ENCODE measurements around the gene PIM1. TPM values are rescaled to one million over a fixed set of nuclear protein-coding genes. Genes with fewer than 3 reads are reported as not detected.
"Not testable (repeated sequence)": the region's sequence is repeated elsewhere in the genome, so short reads cannot be mapped to it uniquely, and the experiment has no call there.

PIM1 gene
- 9.2 and 12.3 TPM in 2 replicates for total RNA-seq (2014; rRNA removed; shearing (Covaris generic))

DNA sequence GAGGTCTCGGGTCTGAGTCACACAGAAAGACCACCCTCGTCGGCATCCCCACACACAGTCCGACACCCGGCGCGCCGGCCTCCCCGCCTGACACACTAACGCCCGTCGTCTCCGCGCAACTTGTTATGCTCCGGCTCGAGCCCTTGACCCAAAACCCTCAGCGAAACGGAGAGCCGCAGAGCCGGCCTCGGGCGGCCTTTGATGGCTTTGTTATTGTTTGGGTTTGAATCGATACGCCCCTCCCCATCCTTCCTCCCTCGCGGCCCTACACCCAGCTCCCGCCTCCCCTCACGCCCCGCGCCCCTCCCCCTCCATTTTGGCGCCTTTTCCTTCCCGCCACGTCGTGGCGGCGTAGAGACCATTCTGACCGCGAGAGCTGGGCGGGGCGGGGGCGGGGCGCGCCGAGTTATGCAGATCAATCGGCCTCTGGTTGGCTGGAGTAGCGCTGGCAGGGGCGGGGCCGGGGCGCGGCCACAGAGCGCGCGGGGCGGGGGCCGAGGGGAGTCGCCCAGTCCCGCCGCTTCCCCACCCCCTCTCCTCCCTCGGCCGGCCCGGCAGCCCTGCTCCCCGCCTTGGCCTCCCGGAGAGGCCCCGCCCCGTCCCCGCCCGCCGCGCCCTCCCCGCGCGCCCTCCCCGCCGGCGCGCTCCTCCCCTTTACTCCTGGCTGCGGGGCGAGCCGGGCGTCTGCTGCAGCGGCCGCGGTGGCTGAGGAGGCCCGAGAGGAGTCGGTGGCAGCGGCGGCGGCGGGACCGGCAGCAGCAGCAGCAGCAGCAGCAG lies at the start of gene PIM1:
Gene PIM1 (plus strand): TSS at position 657 of the 777 bp plus-strand sequence. CDS start 424 bp downstream, outside the sequence.
- DNase-seq (ENCODE audit: low spot score): peak; percentile 88

GRCh38 chr6:37121556-37121955 lies 48.4 kb upstream of the PIM1 start:
- no peak for DNase-seq (ENCODE audit: low spot score)

DNA sequence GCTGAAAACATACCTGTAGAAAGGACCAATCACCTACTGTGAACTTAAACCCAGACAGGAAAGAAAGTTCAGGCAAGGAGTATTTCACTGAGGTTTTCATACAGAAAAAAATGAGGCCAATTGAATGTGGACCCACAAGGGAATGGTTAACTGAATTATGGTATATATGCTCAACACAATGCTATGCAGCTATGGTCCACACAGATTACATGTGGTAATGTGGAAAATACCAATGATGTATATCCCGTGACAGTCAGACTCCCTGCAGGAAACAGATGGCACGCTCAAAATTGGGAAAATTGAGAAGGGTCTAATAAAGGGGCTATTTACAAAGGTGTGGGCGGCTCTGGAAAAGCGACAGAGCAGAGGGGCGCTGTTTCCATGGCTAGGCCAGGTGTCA lies 47.1 kb upstream of the PIM1 start:
- no peak for DNase-seq (ENCODE audit: low spot score)

GRCh38 chr6:37123957-37124729 lies 45.8 kb upstream of the PIM1 start:
- no peak for DNase-seq (ENCODE audit: low spot score)

DNA sequence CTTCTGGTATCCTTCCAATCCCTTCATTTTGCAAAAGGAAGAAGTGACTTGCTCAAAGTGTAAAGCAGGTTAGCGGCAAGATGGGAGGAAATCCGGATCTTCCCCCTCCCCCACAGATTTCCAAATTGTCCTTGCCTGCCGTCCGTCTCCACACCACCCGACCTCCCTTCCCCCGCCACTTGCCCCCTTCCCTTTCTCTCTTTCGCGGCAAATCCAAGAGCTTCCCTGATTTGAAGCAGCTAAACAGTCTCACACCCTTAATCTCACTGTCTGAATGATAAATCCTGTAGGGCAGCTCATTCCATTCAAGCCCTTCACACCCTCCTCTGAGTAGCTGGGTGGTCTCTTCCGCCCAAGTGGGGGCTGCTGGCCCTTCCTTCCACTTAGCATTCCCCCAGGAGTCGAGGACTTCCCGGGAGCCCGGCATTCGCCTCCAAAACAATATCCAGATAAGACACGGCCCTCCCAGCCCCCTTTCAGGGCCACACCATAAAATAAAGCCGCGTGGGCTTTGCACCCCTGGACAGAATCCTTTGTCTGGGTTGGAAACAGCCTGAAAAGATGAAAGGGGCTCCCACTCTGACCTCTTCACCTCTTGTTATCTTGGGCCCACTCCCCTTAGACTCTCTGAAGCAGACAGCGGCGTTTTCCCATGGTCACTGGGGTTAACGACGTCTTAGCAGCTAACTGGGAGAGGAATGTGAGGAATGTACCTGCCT lies 44.0 kb upstream of the PIM1 start:
- no peak for DNase-seq (ENCODE audit: low spot score)

- DNase-seq (ENCODE audit: low spot score): no peak
These were observed 43.4 kb upstream of the PIM1 start for GRCh38 chr6:37126493-37126958.

DNA sequence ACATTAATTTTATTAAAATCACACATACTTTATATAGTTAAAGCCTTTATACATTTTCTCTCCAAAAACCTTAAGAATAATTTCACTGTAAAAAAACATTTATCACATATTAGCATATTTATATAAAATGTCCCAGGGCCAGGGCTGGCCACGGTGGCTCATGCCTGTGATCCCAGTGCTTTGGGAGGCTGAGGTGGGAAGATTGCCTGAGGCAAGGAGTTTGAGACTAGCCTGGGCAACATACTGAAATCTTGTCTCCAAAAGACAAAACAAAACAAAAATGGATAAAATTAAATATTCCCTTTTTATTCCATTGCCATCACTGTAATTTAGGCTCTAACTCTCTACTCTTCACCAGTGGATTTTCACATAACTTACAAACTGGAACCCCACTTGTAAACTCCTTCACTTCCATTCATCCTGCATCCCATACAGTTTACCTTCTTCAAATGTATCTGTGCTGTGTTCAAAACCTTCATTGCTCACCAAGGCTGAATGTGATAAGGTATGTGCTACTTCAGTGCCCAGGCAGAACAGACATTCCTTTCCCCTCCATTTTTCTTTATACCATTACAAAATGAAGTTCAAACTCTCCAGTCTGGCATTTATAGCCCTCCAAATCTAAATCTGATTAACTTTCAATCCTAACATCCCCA lies 42.9 kb upstream of the PIM1 start:
- no peak for DNase-seq (ENCODE audit: low spot score)

GRCh38 chr6:37127961-37128862 lies 41.7 kb upstream of the PIM1 start:
- DNase-seq (ENCODE audit: low spot score): peak; percentile 31

GRCh38 chr6:37128863-37129443 lies 41.0 kb upstream of the PIM1 start:
- not testable (repeated sequence) for DNase-seq (ENCODE audit: low spot score)

GRCh38 chr6:37129566-37129965 lies 40.4 kb upstream of the PIM1 start:
- DNase-seq (ENCODE audit: low spot score): no peak

GRCh38 chr6:37130704-37131103 lies 39.2 kb upstream of the PIM1 start:
- peak; percentile 38 for DNase-seq (ENCODE audit: low spot score)

- DNase-seq (ENCODE audit: low spot score): peak; percentile 66
These were observed 38.6 kb upstream of the PIM1 start for GRCh38 chr6:37131104-37131959.

GRCh38 chr6:37131960-37132253 lies 38.0 kb upstream of the PIM1 start:
- DNase-seq (ENCODE audit: low spot score): no peak

DNA sequence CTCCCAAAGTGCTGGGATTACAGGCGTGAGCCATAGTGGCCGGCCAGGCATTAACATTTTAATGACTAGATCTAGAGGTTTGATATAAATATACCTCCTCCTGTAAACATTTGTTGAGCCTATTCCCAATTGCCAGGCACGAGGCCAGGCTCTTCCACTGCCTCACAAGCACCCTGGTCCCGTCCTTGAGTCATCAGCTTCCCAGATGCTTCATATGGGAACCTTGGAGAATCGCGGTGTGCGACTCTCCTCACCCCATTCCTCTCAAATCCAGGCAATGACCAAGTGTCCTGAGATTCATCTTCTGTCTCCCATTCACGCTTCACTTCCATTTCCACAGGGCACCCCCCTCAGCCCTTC lies 35.9 kb upstream of the PIM1 start:
- peak; percentile 90 for DNase-seq (ENCODE audit: low spot score)

- DNase-seq (ENCODE audit: low spot score): peak; percentile 97
These were observed 35.4 kb upstream of the PIM1 start for GRCh38 chr6:37134396-37135191.

- no peak for DNase-seq (ENCODE audit: low spot score)
These were observed 33.9 kb upstream of the PIM1 start for GRCh38 chr6:37135835-37136694.

DNA sequence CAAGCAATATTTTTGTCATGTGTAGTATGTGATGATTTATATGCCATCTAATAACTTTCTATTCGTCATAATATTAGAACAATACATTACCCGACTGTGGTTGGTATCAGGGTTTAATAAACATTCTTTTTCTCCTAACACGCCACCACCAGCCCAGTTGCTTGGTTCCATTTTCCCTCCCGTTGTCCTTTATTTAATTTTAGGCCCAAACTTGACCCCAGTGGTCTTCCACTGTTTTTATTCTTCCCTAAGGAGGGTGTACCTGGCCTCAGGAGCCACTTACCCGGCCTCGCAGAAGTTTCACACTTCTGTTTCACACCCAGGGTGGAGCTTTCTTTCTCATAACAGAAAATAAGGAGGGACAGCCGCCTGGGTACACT lies 33.1 kb upstream of the PIM1 start:
- no peak for DNase-seq (ENCODE audit: low spot score)
